GM12873 (cell line): ENCODE results near the gene REV3L.

Experiments
- CTCF ChIP-seq: IDR thresholded peaks from 2 replicates; pipeline ENCODE4 v1.5.1; 2012; ENCODE audit warnings: low read depth, mild to moderate bottlenecking, moderate library complexity, low read length, control low read depth; ENCODE audit not compliant: insufficient read depth; ENCODE audit errors: missing control alignments

The REV3L gene

GRCh38 chr6:111486921-111487320 is 3.9 kb upstream of the REV3L start:
- no peak for TF ChIP-seq CTCF

DNA sequence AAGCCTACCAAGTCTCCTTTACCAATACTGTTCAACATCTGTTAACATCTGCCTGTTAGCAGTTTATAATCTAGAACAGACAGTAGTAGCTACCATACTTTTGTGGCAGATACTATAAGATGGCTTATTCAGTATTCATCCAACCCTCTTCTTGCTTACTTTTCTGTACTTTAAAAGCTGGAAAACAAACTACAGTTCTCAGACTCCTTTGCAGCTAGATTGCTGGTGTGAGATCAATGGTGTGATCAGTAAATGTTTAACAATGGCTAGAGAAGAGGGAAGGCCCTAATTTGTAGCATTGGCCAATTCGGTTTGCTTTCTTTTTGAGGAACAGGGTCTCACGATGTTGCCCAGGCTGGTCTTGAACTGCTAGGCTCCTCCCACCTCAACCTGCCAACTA is 3.5 kb upstream of the REV3L start:
- TF ChIP-seq CTCF: no peak

DNA sequence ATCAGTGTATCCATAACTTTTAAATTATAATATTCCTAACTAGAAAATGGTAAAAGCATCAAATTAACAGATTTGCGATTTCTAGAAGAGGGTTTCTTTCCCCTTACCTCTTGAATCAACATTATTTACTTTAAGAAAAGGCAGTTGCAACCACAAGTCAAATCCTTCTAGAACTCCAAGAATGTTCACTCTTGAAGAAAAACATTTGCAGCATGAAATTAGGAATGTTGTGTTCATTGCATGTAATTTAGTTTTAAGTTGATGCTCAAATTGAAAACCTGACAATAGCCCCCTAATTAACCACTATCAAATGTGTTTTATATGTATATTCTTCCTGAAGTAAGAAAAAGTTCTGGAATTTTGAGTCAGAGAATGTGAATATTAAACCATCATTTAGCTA is 2.3 kb upstream of the REV3L start:
- TF ChIP-seq CTCF: no peak

- TF ChIP-seq CTCF: no peak
Observed at GRCh38 chr6:111484633-111484930, 1.6 kb upstream of the REV3L start.

- no peak for TF ChIP-seq CTCF
Observed at GRCh38 chr6:111483736-111484632, 966 bp upstream of the REV3L start.

DNA sequence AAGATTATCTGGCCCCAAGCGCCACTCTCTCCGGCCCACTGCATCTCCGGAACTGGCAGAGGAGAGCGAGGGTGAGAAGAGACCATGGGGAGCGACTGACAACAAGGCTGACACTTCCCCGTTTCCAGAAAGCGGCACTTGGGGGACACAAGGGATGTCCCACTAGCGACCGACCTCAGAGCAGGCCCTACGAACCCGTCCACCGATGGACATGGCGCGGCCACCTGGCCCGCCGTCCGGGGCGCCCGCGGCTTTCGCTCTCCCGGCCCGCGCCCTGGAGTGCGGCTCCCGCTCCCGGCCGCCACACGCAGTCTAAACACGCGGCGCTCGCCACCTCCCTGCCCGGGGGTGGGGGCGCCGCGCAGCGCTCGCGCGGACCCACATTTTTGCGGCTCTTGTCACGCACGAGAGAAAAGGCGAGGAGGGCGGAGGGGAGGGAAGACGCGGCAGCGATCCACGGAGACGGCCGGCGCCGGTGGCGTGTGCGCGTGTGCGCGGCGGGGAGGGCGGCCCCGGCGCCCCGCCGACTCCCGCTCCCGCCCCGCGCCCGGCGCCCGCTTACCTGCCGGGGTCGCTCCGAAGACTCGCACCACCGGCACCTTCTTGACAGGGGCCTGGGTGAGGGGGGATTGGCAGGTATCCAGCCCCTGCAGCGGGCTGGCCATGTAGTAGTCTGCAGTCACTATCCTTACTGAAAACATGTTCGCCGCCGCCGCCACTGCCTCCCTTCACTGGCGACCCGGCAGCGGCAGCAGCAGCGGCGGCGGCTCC is 645 bp downstream of the REV3L start:
- TF ChIP-seq CTCF: no peak

DNA sequence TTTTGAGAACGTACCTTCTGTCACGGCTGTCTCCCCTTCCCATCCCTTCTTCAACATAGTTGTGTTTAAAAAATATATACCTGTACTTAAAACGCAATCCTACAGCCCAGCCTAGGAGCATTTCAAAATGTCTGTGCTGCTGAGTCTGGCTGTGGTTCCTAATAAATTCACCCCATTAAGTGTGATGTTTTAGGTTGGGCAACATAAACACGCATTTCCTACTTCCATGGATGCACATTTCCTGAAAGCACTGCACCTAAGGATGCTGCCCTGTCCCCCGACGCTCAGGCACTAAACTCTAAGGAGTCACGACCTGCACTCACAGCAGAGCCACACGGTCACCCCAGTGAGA is 1.2 kb downstream of the REV3L start:
- no peak for TF ChIP-seq CTCF
